WTC11 (cell line): ENCODE results near the gene ZNF878.

Source experiments
- CREM ChIP-seq: sonication (generic); formaldehyde crosslinking; IDR thresholded peaks from 2 replicates; pipeline ENCODE4 v1.8.1; 2022; ENCODE audit warnings: mild to moderate bottlenecking, missing genetic modification reagents, moderate library complexity
- ETV6 ChIP-seq: sonication (generic); formaldehyde crosslinking; IDR thresholded peaks from 2 replicates; pipeline ENCODE4 v1.8.1; 2022; ENCODE audit warnings: mild to moderate bottlenecking, missing genetic modification reagents
- RELA ChIP-seq: sonication (generic); formaldehyde crosslinking; IDR thresholded peaks from 2 replicates; pipeline ENCODE4 v1.8.1; 2022; ENCODE audit warnings: missing genetic modification reagents, mild to moderate bottlenecking, borderline replicate concordance
- TEAD4 ChIP-seq: sonication (generic); formaldehyde crosslinking; IDR thresholded peaks from 2 replicates; pipeline ENCODE4 v1.8.0; 2022; ENCODE audit warnings: mild to moderate bottlenecking, missing genetic modification reagents
- ZNF121 ChIP-seq: sonication (generic); formaldehyde crosslinking; IDR thresholded peaks from 2 replicates; pipeline ENCODE4 v1.8.0; 2023; ENCODE audit warnings: missing genetic modification reagents
- ZNF138 ChIP-seq: sonication (generic); formaldehyde crosslinking; conservative IDR thresholded peaks from 2 replicates; pipeline ENCODE4 v1.8.1; 2022; ENCODE audit warnings: mild to moderate bottlenecking, moderate library complexity, missing genetic modification reagents
- TF ChIP-seq, protein P1 (sequence below): sonication (generic); formaldehyde crosslinking; IDR thresholded peaks from 2 replicates; pipeline ENCODE4 v1.8.1; 2023; ENCODE audit warnings: mild to moderate bottlenecking, missing genetic modification reagents, moderate library complexity
- TF ChIP-seq, protein P2 (sequence below): fragments of 200-600 bp; IDR thresholded peaks from 2 replicates; pipeline ENCODE4 v1.8.0; 2022; ENCODE audit warnings: antibody characterized with exemption
- TF ChIP-seq, protein P3 (sequence below): sonication (generic); formaldehyde crosslinking; IDR thresholded peaks from 2 replicates; pipeline ENCODE4 v1.8.0; 2023; ENCODE audit warnings: mild to moderate bottlenecking, missing genetic modification reagents

DNA sequence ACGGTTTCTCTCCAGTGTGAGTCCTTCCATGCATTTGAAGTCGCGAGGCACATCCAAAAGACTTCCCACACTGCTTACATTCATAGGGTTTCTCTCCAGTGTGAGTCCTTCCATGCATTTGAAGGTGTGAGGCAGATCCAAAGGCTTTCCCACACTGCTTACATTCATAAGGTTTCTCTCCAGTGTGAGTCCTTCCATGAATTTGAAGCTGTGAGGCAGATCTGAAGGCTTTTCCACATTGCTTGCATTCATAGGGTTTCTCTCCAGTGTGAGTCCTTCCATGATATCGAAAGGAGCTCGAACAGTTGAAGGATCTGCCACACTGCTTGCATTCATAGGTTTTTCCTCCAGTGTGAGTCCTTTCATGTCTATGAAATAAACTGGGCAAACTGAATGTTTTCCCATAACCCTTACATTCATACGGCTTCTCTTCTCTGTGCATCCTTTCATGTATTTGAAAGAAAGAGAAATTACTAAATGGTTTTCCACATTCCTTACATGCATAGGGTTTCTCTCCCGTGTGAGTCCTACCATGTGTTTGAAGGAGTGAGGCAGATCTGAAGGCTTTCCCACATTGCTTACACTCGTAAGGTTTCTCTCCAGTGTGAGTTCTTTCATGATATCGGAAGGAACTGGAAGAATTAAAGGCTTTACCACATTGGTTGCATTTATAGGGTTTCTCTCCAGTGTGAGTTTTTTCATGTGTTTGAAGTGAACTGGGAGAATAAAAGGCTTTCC, 37.6 kb downstream of the ZNF878 start:
- TF ChIP-seq, protein P1, sequence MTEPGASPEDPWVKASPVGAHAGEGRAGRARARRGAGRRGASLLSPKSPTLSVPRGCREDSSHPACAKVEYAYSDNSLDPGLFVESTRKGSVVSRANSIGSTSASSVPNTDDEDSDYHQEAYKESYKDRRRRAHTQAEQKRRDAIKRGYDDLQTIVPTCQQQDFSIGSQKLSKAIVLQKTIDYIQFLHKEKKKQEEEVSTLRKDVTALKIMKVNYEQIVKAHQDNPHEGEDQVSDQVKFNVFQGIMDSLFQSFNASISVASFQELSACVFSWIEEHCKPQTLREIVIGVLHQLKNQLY (CRISPR knock-in tag): no peak
- TF ChIP-seq, protein P2, sequence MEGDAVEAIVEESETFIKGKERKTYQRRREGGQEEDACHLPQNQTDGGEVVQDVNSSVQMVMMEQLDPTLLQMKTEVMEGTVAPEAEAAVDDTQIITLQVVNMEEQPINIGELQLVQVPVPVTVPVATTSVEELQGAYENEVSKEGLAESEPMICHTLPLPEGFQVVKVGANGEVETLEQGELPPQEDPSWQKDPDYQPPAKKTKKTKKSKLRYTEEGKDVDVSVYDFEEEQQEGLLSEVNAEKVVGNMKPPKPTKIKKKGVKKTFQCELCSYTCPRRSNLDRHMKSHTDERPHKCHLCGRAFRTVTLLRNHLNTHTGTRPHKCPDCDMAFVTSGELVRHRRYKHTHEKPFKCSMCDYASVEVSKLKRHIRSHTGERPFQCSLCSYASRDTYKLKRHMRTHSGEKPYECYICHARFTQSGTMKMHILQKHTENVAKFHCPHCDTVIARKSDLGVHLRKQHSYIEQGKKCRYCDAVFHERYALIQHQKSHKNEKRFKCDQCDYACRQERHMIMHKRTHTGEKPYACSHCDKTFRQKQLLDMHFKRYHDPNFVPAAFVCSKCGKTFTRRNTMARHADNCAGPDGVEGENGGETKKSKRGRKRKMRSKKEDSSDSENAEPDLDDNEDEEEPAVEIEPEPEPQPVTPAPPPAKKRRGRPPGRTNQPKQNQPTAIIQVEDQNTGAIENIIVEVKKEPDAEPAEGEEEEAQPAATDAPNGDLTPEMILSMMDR: no peak
- TF ChIP-seq CREM (CRISPR knock-in tag): no peak
- no peak for TF ChIP-seq ZNF138 (CRISPR knock-in tag)
- TF ChIP-seq TEAD4 (CRISPR knock-in tag): no peak
- TF ChIP-seq RELA: no peak
- no peak for TF ChIP-seq ZNF121
- TF ChIP-seq, protein P3, sequence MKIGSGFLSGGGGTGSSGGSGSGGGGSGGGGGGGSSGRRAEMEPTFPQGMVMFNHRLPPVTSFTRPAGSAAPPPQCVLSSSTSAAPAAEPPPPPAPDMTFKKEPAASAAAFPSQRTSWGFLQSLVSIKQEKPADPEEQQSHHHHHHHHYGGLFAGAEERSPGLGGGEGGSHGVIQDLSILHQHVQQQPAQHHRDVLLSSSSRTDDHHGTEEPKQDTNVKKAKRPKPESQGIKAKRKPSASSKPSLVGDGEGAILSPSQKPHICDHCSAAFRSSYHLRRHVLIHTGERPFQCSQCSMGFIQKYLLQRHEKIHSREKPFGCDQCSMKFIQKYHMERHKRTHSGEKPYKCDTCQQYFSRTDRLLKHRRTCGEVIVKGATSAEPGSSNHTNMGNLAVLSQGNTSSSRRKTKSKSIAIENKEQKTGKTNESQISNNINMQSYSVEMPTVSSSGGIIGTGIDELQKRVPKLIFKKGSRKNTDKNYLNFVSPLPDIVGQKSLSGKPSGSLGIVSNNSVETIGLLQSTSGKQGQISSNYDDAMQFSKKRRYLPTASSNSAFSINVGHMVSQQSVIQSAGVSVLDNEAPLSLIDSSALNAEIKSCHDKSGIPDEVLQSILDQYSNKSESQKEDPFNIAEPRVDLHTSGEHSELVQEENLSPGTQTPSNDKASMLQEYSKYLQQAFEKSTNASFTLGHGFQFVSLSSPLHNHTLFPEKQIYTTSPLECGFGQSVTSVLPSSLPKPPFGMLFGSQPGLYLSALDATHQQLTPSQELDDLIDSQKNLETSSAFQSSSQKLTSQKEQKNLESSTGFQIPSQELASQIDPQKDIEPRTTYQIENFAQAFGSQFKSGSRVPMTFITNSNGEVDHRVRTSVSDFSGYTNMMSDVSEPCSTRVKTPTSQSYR (CRISPR knock-in tag): no peak
- TF ChIP-seq ETV6 (CRISPR knock-in tag): no peak
